Activated T-helper 2 cell treated with anti-CD3 and anti-CD28 coated beads, Interferon-gamma antibody, Interleukin-2, Interleukin-4, amounts not matched to agents 10 μg/mL and 5 μg/mL and 100 μg/mL, durations not matched to agents 14 hours and 24 hours and 36 hours (primary cell): ENCODE results near the gene PXDN. TPM values are rescaled to one million over a fixed set of nuclear protein-coding genes. Genes with fewer than 3 reads are reported as not detected.

Experiments
- DNase-seq: peaks from one replicate; pipeline ENCODE4 v3.0.0; 2021; ENCODE audit warnings: low spot score
- H3K27ac Mint-ChIP-seq: one replicate; pipeline ENCODE4 v1.8.0; 2021; ENCODE audit warnings: mixed read lengths
- H3K27me3 Mint-ChIP-seq: one replicate; pipeline ENCODE4 v1.8.0; 2021; ENCODE audit warnings: low read depth, mixed read lengths
- H3K36me3 Mint-ChIP-seq: one replicate; pipeline ENCODE4 v1.8.0; 2021; ENCODE audit warnings: low read depth, mixed read lengths
- H3K4me1 Mint-ChIP-seq: one replicate; pipeline ENCODE4 v1.8.0; 2021; ENCODE audit warnings: low read depth, mixed read lengths
- H3K4me3 Mint-ChIP-seq: one replicate; pipeline ENCODE4 v1.8.0; 2021; ENCODE audit warnings: low read depth, mild to moderate bottlenecking, moderate library complexity, mixed read lengths
- H3K9me3 Mint-ChIP-seq: one replicate; pipeline ENCODE4 v1.8.0; 2021; ENCODE audit warnings: mixed read lengths
- intact Hi-C: fragments of 100-400 bp; cut with micrococcal nuclease; formaldehyde crosslinking; loops from one replicate; pipeline ENCODE4 v1.15.1; 2023
- total RNA-seq: library from RNA; stranded (reverse); gene quantifications from 2 replicates; pipeline ENCODE4 v1.2.3, GENCODE V29; 2022

Gene PXDN
- total RNA-seq, 1 donor from 2014 or later, result 2.0 TPM

DNA sequence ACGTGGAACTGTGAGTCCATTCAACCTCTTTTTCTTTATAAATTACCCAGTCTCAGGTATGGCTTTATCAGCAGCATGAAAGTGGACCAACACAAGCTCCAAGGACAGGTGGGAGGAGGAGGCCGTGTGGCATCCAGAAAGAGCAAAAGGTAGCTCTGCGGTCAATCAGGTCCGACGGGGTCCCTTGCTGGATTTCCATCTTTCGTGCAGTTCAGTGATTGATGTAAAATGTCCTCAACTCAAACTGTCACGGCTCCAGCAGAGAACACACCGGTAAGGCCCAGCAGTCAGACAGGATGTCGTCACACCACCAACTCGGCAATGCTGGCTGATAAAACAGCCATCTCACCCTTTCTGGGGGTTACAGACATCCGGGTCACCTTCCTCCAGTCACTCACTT lies 123.3 kb downstream of the PXDN start:
- DNase-seq, result no peak
- Mint-ChIP-seq H3K4me1 (no peaks in the 10 kb centered on the region), H3K36me3 (no peaks in the 10 kb centered on the region), H3K4me3 (no peak overlapping the region), H3K9me3 (no peaks in the 10 kb centered on the region), H3K27ac (no peak overlapping the region), H3K27me3 (no peaks in the 10 kb centered on the region)
- intact Hi-C loops, result no loop called here

- Mint-ChIP-seq H3K36me3 (no peaks in the 10 kb centered on the region), H3K4me3 (no peak overlapping the region), H3K27ac (no peak overlapping the region), H3K9me3 (no peaks in the 10 kb centered on the region), H3K4me1 (no peaks in the 10 kb centered on the region), H3K27me3 (peaks cover 3% of the 10 kb centered on the region)
- intact Hi-C loops, result no loop called here
- DNase-seq, result no peak
These were observed 124.2 kb downstream of the PXDN start for GRCh38 chr2:1620081-1620480.

DNA sequence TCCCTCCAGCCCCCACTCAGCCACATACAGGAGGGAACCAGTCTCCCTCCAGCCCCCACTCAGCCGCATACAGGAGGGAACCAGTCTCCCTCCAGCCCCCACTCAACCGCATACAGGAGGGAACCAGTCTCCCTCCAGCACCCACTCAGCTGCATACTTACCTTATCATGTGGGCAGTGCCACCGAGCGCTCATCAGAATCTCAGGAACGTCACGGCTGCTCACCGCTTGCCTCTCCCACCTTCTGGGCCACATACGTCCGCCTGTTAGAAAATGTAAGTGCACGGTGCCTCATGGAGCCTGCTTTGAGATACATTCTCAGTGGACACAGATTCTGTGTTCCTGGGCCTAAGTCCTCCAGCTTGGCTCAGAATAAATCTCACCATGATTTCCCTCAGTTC lies 124.8 kb downstream of the PXDN start:
- no peak for DNase-seq
- no peaks in the 10 kb centered on the region for H3K4me1 Mint-ChIP-seq
- H3K36me3 Mint-ChIP-seq, result no peaks in the 10 kb centered on the region
- intact Hi-C loops, result no loop called here
- H3K27ac Mint-ChIP-seq, result no peak overlapping the region
- H3K4me3 Mint-ChIP-seq, result no peak overlapping the region
- peaks cover 3% of the 10 kb centered on the region for H3K27me3 Mint-ChIP-seq
- no peaks in the 10 kb centered on the region for H3K9me3 Mint-ChIP-seq

- no peak overlapping the region for H3K27ac Mint-ChIP-seq
- intact Hi-C loops, result no loop called here
- no peaks in the 10 kb centered on the region for H3K4me1 Mint-ChIP-seq
- no peaks in the 10 kb centered on the region for H3K9me3 Mint-ChIP-seq
- H3K27me3 Mint-ChIP-seq, result peaks cover 4% of the 10 kb centered on the region
- no peak overlapping the region for H3K4me3 Mint-ChIP-seq
- no peaks in the 10 kb centered on the region for H3K36me3 Mint-ChIP-seq
- no peak for DNase-seq
These were observed 125.3 kb downstream of the PXDN start for GRCh38 chr2:1618974-1619373.

GRCh38 chr2:1618191-1618961 lies 125.9 kb downstream of the PXDN start:
- DNase-seq, result no peak
- Mint-ChIP-seq H3K4me1 (no peaks in the 10 kb centered on the region), H3K9me3 (no peaks in the 10 kb centered on the region), H3K27me3 (peaks cover 4% of the 10 kb centered on the region), H3K36me3 (no peaks in the 10 kb centered on the region), H3K4me3 (no peak overlapping the region), H3K27ac (no peak overlapping the region)
- intact Hi-C loops, result no loop called here

- no peak for DNase-seq
- intact Hi-C loops, result no loop called here
- no peaks in the 10 kb centered on the region for H3K36me3 Mint-ChIP-seq
- peaks cover 4% of the 10 kb centered on the region for H3K27me3 Mint-ChIP-seq
- H3K9me3 Mint-ChIP-seq, result no peaks in the 10 kb centered on the region
- no peak overlapping the region for H3K4me3 Mint-ChIP-seq
- no peak overlapping the region for H3K27ac Mint-ChIP-seq
- H3K4me1 Mint-ChIP-seq, result no peaks in the 10 kb centered on the region
These were observed 126.8 kb downstream of the PXDN start for GRCh38 chr2:1617425-1618021.

DNA sequence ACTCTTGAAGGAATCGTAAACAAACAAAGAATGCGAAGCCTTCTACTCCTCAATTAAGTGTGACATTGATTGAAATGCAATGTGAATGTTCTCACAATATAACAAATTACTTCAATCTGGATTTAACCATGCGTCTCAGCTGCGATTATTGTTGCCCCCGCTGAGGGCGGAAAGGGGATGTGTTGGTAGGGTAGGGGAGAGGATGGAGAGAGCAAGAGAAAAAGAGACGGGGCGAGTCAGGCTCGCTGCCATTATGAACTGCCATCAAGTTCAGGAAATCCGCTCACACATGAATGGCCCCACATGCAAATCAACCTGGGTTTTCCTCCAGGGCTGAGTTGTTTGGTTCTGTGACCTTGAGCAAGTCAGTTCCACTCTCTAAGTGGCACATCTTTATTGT lies 129.8 kb downstream of the PXDN start:
- Mint-ChIP-seq H3K36me3 (no peaks in the 10 kb centered on the region), H3K4me1 (peaks cover under 1% of the 10 kb centered on the region), H3K27ac (no peak overlapping the region), H3K4me3 (no peak overlapping the region), H3K27me3 (peaks cover 4% of the 10 kb centered on the region), H3K9me3 (no peaks in the 10 kb centered on the region)
- intact Hi-C loops, result no loop called here
- DNase-seq, result no peak

- H3K27me3 Mint-ChIP-seq, result peaks cover 4% of the 10 kb centered on the region
- peaks cover 2% of the 10 kb centered on the region for H3K4me1 Mint-ChIP-seq
- no peaks in the 10 kb centered on the region for H3K36me3 Mint-ChIP-seq
- no peak for DNase-seq
- H3K27ac Mint-ChIP-seq, result no peak overlapping the region
- no peaks in the 10 kb centered on the region for H3K9me3 Mint-ChIP-seq
- intact Hi-C loops, result no loop called here
- no peak overlapping the region for H3K4me3 Mint-ChIP-seq
These were observed 130.5 kb downstream of the PXDN start for GRCh38 chr2:1613731-1614354.

DNA sequence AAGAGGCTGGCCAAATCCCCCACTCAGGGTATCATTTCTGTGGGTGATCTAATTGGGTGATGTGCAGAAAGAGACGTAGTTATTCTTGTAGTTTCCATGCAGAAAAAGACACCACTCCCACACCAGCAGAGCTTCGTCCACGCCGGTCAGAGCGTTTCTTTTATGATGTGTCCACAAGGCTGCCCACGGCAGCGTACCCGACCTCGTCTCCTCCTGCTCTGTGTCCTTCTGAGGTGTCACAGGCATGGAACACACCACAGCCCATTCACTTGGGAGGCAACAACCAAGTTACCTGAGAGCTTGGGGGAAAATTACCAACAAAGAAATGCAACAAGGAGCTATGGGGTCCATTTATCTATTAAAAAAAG lies 131.3 kb downstream of the PXDN start:
- intact Hi-C loops, result no loop called here
- DNase-seq, result no peak
- H3K27ac Mint-ChIP-seq, result no peak overlapping the region
- no peaks in the 10 kb centered on the region for H3K9me3 Mint-ChIP-seq
- peaks cover 4% of the 10 kb centered on the region for H3K27me3 Mint-ChIP-seq
- H3K36me3 Mint-ChIP-seq, result no peaks in the 10 kb centered on the region
- peaks cover 2% of the 10 kb centered on the region for H3K4me1 Mint-ChIP-seq
- no peak overlapping the region for H3K4me3 Mint-ChIP-seq

GRCh38 chr2:1612391-1613077 lies 131.8 kb downstream of the PXDN start:
- H3K4me1 Mint-ChIP-seq, result peaks cover 2% of the 10 kb centered on the region
- H3K4me3 Mint-ChIP-seq, result no peak overlapping the region
- H3K27me3 Mint-ChIP-seq, result peaks cover 4% of the 10 kb centered on the region
- H3K36me3 Mint-ChIP-seq, result no peaks in the 10 kb centered on the region
- intact Hi-C loops, result no loop called here
- H3K9me3 Mint-ChIP-seq, result no peaks in the 10 kb centered on the region
- H3K27ac Mint-ChIP-seq, result no peak overlapping the region
- no peak for DNase-seq

GRCh38 chr2:1611886-1612285 lies 132.4 kb downstream of the PXDN start:
- H3K4me1 Mint-ChIP-seq, result peaks cover 2% of the 10 kb centered on the region
- H3K4me3 Mint-ChIP-seq, result no peak overlapping the region
- no peak overlapping the region for H3K27ac Mint-ChIP-seq
- intact Hi-C loops, result no loop called here
- H3K27me3 Mint-ChIP-seq, result peaks cover 4% of the 10 kb centered on the region
- no peak for DNase-seq
- H3K9me3 Mint-ChIP-seq, result no peaks in the 10 kb centered on the region
- H3K36me3 Mint-ChIP-seq, result no peaks in the 10 kb centered on the region

GRCh38 chr2:1610096-1610485 lies 134.2 kb downstream of the PXDN start:
- DNase-seq, result no peak
- no peak overlapping the region for H3K4me3 Mint-ChIP-seq
- no peak overlapping the region for H3K27ac Mint-ChIP-seq
- H3K27me3 Mint-ChIP-seq, result peaks cover 1% of the 10 kb centered on the region
- no peaks in the 10 kb centered on the region for H3K36me3 Mint-ChIP-seq
- no peaks in the 10 kb centered on the region for H3K9me3 Mint-ChIP-seq
- intact Hi-C loops, result no loop called here
- H3K4me1 Mint-ChIP-seq, result peaks cover 2% of the 10 kb centered on the region
